K562 (cell line): Measurements from ENCODE around the gene SGMS1. TPM values are rescaled to one million over a fixed set of nuclear protein-coding genes. Genes with fewer than 3 reads are reported as not detected.

ENCODE experiments used
- ARID1B ChIP-seq: fragments of 450-650 bp; IDR thresholded peaks from 2 replicates; pipeline ENCODE4 v1.6.1; 2016; ENCODE audit warnings: antibody characterized with exemption, mild to moderate bottlenecking, inconsistent platforms
- CEBPB ChIP-seq: fragments of 450-650 bp; IDR thresholded peaks from 2 replicates; pipeline ENCODE4 v1.6.1; 2016; ENCODE audit warnings: missing genetic modification characterization, missing compliant biosample characterization
- FOSL1 ChIP-seq: fragments of 200-800 bp; sonication (Bioruptor generic); conservative IDR thresholded peaks from 2 replicates; pipeline ENCODE4 v1.6.1; 2016; ENCODE audit warnings: missing genetic modification characterization, missing compliant biosample characterization
- JUND ChIP-seq, 2 experiments: IDR thresholded peaks; 2 replicates in 1 of 2; 3 replicates in 1 of 2; pipeline ENCODE4 v1.6.1; 2011; ENCODE audit warnings: borderline replicate concordance in 2 of 2, low read depth in 2 of 2, low read length in 2 of 2, improper control_type of control experiment in 1 of 2, missing biosample characterization in 1 of 2, missing genetic modification characterization in 1 of 2, missing genetic modification reagents in 1 of 2
- KDM1A ChIP-seq, 2 experiments: fragments of 450-650 bp; IDR thresholded peaks; 2 replicates each; pipeline ENCODE4 v1.6.1; 2016; ENCODE audit warnings: mild to moderate bottlenecking in 2 of 2
- MAFG ChIP-seq: fragments of 450-650 bp; conservative IDR thresholded peaks from 2 replicates; pipeline ENCODE4 v1.6.1; 2016; ENCODE audit warnings: missing genetic modification characterization, missing compliant biosample characterization
- MYNN ChIP-seq, 2 experiments: sonication (generic); formaldehyde crosslinking in 1 of 2; IDR thresholded peaks; 2 replicates each; pipeline versions ENCODE4 v1.5.0 to v1.6.1; 2016 to 2020; ENCODE audit warnings: antibody characterized with exemption in 1 of 2, missing genetic modification reagents in 1 of 2
- NFE2 ChIP-seq: IDR thresholded peaks from 2 replicates; pipeline ENCODE4 v1.6.1; 2014; ENCODE audit warnings: antibody characterized with exemption, low read depth
- SMARCA4 ChIP-seq: fragments of 450-650 bp; IDR thresholded peaks from 2 replicates; pipeline ENCODE4 v1.6.1; 2016
- SMARCE1 ChIP-seq: fragments of 450-650 bp; IDR thresholded peaks from 2 replicates; pipeline ENCODE4 v1.7.1; 2016; ENCODE audit warnings: mild to moderate bottlenecking
- SMC3 ChIP-seq: conservative IDR thresholded peaks from 2 replicates; pipeline ENCODE4 v1.6.1; 2011; ENCODE audit warnings: low read depth, low read length, improper control_type of control experiment; ENCODE audit not compliant: insufficient read depth
- TEAD2 ChIP-seq: fragments of 450-650 bp; IDR thresholded peaks from 2 replicates; pipeline ENCODE4 v1.6.1; 2016; ENCODE audit warnings: missing genetic modification characterization, control low read depth, missing compliant biosample characterization
- ZFP30 ChIP-seq: fragments of 250-450 bp; sonication (Bioruptor Pico); IDR thresholded peaks from 2 replicates; pipeline ENCODE4 v1.8.0; 2022; ENCODE audit warnings: moderate library complexity, mild to moderate bottlenecking, inconsistent platforms, borderline replicate concordance
- ZNF695 ChIP-seq: fragments of 450-650 bp; formaldehyde crosslinking; IDR thresholded peaks from 2 replicates; pipeline ENCODE4 v1.4.0; 2020; ENCODE audit warnings: mild to moderate bottlenecking, moderate library complexity
- polyA plus RNA-seq, 8 experiments: library from polyadenylated mRNA; depleted of rRNA in 4 of 8; stranded (reverse) in 5 of 8; unstranded in 3 of 8; fragments of >200 nt; fragmentation: Nextera tagmentation in 2 of 8; fragmentation: Illumina TruSeq in 1 of 8; extraction: Ambion mirVana in 2 of 8; extraction: Trizol in 1 of 8; gene quantifications; 2 replicates each; pipeline versions ENCODE4 v1.2.1 to v1.2.3, GENCODE V29; 2011 to 2014; ENCODE audit warnings: inconsistent platforms in 1 of 8, missing spikeins in 1 of 8
- total RNA-seq, 7 experiments: library from RNA; depleted of rRNA in 6 of 7; stranded (reverse); fragments of >200 nt in 6 of 7; fragmentation: Illumina TruSeq in 2 of 7; extraction: Trizol in 2 of 7; gene quantifications; 2 replicates each; pipeline versions ENCODE4 v1.2.1 to v1.2.3, GENCODE V29; 2011 to 2021; ENCODE audit warnings: low replicate concordance in 1 of 7
- TF ChIP-seq, protein P1 (sequence below), 3 experiments: fragments of 200-800 bp in 1 of 3; fragments of 250-450 bp in 1 of 3; fragments of 450-650 bp in 1 of 3; sonication (Bioruptor Pico) in 1 of 3; sonication (Bioruptor generic) in 1 of 3; formaldehyde crosslinking in 1 of 3; IDR thresholded peaks; 2 replicates each; pipeline versions ENCODE4 v1.6.1 to v1.8.0; 2016 to 2022; ENCODE audit warnings: mild to moderate bottlenecking in 2 of 3, missing genetic modification characterization in 2 of 3, missing compliant biosample characterization in 1 of 3, moderate library complexity in 1 of 3
- TF ChIP-seq, protein P2 (sequence below), 2 experiments: fragments of 450-650 bp; IDR thresholded peaks; 2 replicates each; pipeline ENCODE4 v1.6.1; 2016
- TF ChIP-seq, protein P3 (sequence below): fragments of 450-650 bp; IDR thresholded peaks from 2 replicates; pipeline ENCODE4 v1.6.1; 2016
- TF ChIP-seq, protein P4 (sequence below): fragments of 450-650 bp; formaldehyde crosslinking; IDR thresholded peaks from 2 replicates; pipeline ENCODE4 v1.4.0; 2020; ENCODE audit warnings: mild to moderate bottlenecking, moderate library complexity
- TF ChIP-seq, protein P5 (sequence below): fragments of 250-450 bp; sonication (Bioruptor Pico); IDR thresholded peaks from 2 replicates; pipeline ENCODE4 v1.8.0; 2021; ENCODE audit warnings: borderline replicate concordance, mild to moderate bottlenecking, moderate library complexity; ENCODE audit not compliant: poor library complexity, severe bottlenecking

SGMS1 gene
- total and polyA plus RNA-seq, 9 of the 15 experiments (the other 6 are each of a cell fraction or from before 2014, with no cell fraction given), result 22.6 to 232 (median 82.2) TPM

DNA sequence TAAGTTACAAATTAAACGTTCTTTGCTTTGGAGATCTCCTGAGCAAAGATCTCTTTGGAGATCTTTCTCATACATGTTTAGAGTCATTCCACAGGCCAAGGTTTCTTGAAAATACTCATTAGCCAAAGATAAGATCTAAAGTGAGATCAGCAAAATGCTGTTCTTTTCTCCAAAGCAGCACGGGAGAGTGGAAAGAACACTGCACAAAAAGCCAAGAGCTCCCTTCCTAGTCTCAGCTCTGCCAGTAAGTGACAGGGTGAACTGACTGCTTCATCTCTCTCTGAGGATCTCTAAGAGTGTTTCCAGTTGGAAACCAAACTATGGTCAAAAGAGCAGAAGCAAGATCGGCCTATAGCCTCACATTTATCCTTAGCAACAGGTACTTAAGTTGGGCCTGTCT is 204.0 kb downstream of the SGMS1 start (continued):
- TF ChIP-seq, protein P1, sequence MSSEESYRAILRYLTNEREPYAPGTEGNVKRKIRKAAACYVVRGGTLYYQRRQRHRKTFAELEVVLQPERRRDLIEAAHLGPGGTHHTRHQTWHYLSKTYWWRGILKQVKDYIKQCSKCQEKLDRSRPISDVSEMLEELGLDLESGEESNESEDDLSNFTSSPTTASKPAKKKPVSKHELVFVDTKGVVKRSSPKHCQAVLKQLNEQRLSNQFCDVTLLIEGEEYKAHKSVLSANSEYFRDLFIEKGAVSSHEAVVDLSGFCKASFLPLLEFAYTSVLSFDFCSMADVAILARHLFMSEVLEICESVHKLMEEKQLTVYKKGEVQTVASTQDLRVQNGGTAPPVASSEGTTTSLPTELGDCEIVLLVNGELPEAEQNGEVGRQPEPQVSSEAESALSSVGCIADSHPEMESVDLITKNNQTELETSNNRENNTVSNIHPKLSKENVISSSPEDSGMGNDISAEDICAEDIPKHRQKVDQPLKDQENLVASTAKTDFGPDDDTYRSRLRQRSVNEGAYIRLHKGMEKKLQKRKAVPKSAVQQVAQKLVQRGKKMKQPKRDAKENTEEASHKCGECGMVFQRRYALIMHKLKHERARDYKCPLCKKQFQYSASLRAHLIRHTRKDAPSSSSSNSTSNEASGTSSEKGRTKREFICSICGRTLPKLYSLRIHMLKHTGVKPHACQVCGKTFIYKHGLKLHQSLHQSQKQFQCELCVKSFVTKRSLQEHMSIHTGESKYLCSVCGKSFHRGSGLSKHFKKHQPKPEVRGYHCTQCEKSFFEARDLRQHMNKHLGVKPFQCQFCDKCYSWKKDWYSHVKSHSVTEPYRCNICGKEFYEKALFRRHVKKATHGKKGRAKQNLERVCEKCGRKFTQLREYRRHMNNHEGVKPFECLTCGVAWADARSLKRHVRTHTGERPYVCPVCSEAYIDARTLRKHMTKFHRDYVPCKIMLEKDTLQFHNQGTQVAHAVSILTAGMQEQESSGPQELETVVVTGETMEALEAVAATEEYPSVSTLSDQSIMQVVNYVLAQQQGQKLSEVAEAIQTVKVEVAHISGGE (CRISPR knock-in tag; IDR thresholded peaks at IDR 0.05), result no peak
- TF ChIP-seq ZNF695 (CRISPR knock-in tag) (no peak), TEAD2 (no peak), MAFG (no peak), ZFP30 (CRISPR knock-in tag) (no peak), SMC3 (no peak), JUND (IDR thresholded peaks at IDR 0.05; ENCODE audit: borderline replicate concordance, low read depth, low read length) (no peak), JUND (tag; IDR thresholded peaks at IDR 0.05; ENCODE audit: borderline replicate concordance, low read depth, low read length) (peak; percentile 29; the same call in 1 of the 3 replicates), NFE2 (0 out of 2 replicates have a peak, but pooled peaks have one; percentile 43), FOSL1 (0 out of 2 replicates have a peak, but pooled peaks have one; percentile 6), SMARCE1 (0 out of 2 replicates have a peak, but pooled peaks have one; percentile 13), CEBPB (tag) (no peak), SMARCA4 (0 out of 2 replicates have a peak, but pooled peaks have one; percentile 34), ARID1B (0 out of 2 replicates have a peak, but pooled peaks have one; percentile 4), KDM1A (IDR thresholded peaks at IDR 0.05) (no peak), MYNN (IDR thresholded peaks at IDR 0.05) (no peak), MYNN (CRISPR knock-in tag; IDR thresholded peaks at IDR 0.05) (no peak)
- TF ChIP-seq, protein P2, sequence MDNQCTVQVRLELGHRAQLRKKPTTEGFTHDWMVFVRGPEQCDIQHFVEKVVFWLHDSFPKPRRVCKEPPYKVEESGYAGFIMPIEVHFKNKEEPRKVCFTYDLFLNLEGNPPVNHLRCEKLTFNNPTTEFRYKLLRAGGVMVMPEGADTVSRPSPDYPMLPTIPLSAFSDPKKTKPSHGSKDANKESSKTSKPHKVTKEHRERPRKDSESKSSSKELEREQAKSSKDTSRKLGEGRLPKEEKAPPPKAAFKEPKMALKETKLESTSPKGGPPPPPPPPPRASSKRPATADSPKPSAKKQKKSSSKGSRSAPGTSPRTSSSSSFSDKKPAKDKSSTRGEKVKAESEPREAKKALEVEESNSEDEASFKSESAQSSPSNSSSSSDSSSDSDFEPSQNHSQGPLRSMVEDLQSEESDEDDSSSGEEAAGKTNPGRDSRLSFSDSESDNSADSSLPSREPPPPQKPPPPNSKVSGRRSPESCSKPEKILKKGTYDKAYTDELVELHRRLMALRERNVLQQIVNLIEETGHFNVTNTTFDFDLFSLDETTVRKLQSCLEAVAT (IDR thresholded peaks at IDR 0.05), result no peak
- TF ChIP-seq, protein P3, sequence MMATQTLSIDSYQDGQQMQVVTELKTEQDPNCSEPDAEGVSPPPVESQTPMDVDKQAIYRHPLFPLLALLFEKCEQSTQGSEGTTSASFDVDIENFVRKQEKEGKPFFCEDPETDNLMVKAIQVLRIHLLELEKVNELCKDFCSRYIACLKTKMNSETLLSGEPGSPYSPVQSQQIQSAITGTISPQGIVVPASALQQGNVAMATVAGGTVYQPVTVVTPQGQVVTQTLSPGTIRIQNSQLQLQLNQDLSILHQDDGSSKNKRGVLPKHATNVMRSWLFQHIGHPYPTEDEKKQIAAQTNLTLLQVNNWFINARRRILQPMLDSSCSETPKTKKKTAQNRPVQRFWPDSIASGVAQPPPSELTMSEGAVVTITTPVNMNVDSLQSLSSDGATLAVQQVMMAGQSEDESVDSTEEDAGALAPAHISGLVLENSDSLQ, result peak; percentile 5; the same call in 1 of the 2 replicates
- TF ChIP-seq, protein P4, sequence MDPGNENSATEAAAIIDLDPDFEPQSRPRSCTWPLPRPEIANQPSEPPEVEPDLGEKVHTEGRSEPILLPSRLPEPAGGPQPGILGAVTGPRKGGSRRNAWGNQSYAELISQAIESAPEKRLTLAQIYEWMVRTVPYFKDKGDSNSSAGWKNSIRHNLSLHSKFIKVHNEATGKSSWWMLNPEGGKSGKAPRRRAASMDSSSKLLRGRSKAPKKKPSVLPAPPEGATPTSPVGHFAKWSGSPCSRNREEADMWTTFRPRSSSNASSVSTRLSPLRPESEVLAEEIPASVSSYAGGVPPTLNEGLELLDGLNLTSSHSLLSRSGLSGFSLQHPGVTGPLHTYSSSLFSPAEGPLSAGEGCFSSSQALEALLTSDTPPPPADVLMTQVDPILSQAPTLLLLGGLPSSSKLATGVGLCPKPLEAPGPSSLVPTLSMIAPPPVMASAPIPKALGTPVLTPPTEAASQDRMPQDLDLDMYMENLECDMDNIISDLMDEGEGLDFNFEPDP (CRISPR knock-in tag), result no peak
- TF ChIP-seq, protein P5, sequence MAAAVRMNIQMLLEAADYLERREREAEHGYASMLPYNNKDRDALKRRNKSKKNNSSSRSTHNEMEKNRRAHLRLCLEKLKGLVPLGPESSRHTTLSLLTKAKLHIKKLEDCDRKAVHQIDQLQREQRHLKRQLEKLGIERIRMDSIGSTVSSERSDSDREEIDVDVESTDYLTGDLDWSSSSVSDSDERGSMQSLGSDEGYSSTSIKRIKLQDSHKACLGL (CRISPR knock-in tag), result no peak
